Measurements from ENCODE around the gene TANGO2.

Gene TANGO2

GRCh38 chr22:20084547-20085413, 63.9 kb downstream of the TANGO2 start:
- ATAC-seq (ENCODE audit: insufficient read depth, low read depth) (peak; percentile 45; the same call in 2 of the 3 replicates), DNase-seq (peak; percentile 45)
- H3K9ac ChIP-seq (ENCODE audit: low read depth, low read length) = no peak overlapping the region
- TF ChIP-seq, protein P1, sequence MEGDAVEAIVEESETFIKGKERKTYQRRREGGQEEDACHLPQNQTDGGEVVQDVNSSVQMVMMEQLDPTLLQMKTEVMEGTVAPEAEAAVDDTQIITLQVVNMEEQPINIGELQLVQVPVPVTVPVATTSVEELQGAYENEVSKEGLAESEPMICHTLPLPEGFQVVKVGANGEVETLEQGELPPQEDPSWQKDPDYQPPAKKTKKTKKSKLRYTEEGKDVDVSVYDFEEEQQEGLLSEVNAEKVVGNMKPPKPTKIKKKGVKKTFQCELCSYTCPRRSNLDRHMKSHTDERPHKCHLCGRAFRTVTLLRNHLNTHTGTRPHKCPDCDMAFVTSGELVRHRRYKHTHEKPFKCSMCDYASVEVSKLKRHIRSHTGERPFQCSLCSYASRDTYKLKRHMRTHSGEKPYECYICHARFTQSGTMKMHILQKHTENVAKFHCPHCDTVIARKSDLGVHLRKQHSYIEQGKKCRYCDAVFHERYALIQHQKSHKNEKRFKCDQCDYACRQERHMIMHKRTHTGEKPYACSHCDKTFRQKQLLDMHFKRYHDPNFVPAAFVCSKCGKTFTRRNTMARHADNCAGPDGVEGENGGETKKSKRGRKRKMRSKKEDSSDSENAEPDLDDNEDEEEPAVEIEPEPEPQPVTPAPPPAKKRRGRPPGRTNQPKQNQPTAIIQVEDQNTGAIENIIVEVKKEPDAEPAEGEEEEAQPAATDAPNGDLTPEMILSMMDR (IDR thresholded peaks at IDR 0.05; ENCODE audit: borderline replicate concordance, extremely low read depth, low read length, poor library complexity, severe bottlenecking) = peak; percentile 59
- TF ChIP-seq EZH2 (IDR thresholded peaks at IDR 0.05; ENCODE audit: borderline replicate concordance, low read depth, low read length, severe bottlenecking) = no peak
- H3K79me2 ChIP-seq (ENCODE audit: insufficient read depth, low read length) = peaks cover 99% of the 10 kb centered on the region
- peaks cover 86% of the 10 kb centered on the region for H4K20me1 ChIP-seq (ENCODE audit: insufficient read depth, low read length)
- no peak overlapping the region for H3K27ac ChIP-seq (ENCODE audit: low read length)
- peaks cover 87% of the 10 kb centered on the region for H3K36me3 ChIP-seq (ENCODE audit: insufficient read depth, low read length)
- H3K27me3 ChIP-seq (ENCODE audit: insufficient read depth, low read length, poor library complexity) = no peaks in the 10 kb centered on the region
- no peak overlapping the region; a peak in 1 of 4 replicates for H3K4me3 ChIP-seq (ENCODE audit: low read depth in 1 of 2, low read length in 2 of 2)
- H3K4me2 ChIP-seq (ENCODE audit: insufficient read depth, low read length) = peak overlapping the region; percentile 97; the same call in 1 of the 2 replicates
- no peak overlapping the region for H2AFZ ChIP-seq (ENCODE audit: low read depth, low read length)
- H3K9me3 ChIP-seq (ENCODE audit: insufficient read depth, low read length, severe bottlenecking) = no peaks in the 10 kb centered on the region
- peaks cover 45% of the 10 kb centered on the region for H3K4me1 ChIP-seq (ENCODE audit: insufficient read depth, low read length)

DNA sequence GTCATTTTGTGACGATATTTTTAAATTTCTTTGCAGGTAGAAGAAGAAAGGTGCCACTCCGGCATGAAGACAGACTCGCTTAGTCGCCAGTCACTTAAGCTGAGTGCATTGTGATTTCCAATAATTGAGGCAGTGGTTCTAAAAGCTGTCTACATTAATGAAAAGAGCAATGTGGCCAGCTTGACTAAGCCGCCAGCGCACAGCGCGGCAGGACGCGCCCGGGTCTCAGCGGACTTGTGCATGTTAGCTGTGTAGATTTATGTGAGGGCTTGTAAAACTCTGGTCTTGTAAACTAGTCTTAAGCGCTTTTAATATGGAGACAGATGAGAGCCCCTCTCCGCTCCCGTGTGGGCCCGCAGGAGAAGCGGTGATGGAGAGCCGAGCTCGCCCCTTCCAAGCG, 64.7 kb downstream of the TANGO2 start:
- peaks cover 99% of the 10 kb centered on the region for H3K79me2 ChIP-seq (ENCODE audit: insufficient read depth, low read length)
- H3K36me3 ChIP-seq (ENCODE audit: insufficient read depth, low read length) = peaks cover 95% of the 10 kb centered on the region
- no peak overlapping the region for H3K4me2 ChIP-seq (ENCODE audit: insufficient read depth, low read length)
- no peak overlapping the region for H3K9ac ChIP-seq (ENCODE audit: low read depth, low read length)
- H3K27ac ChIP-seq (ENCODE audit: low read length) = no peak overlapping the region
- H4K20me1 ChIP-seq (ENCODE audit: insufficient read depth, low read length) = peaks cover 93% of the 10 kb centered on the region
- H3K4me1 ChIP-seq (ENCODE audit: insufficient read depth, low read length) = peaks cover 45% of the 10 kb centered on the region
- no peaks in the 10 kb centered on the region for H3K9me3 ChIP-seq (ENCODE audit: insufficient read depth, low read length, severe bottlenecking)
- no peak overlapping the region for H3K4me3 ChIP-seq (ENCODE audit: low read depth in 1 of 2, low read length in 2 of 2)
- ATAC-seq (ENCODE audit: insufficient read depth, low read depth) (no peak), DNase-seq (no peak)
- no peaks in the 10 kb centered on the region for H3K27me3 ChIP-seq (ENCODE audit: insufficient read depth, low read length, poor library complexity)
- no peak overlapping the region for H2AFZ ChIP-seq (ENCODE audit: low read depth, low read length)
- TF ChIP-seq, protein P1 (IDR thresholded peaks at IDR 0.05; ENCODE audit: borderline replicate concordance, extremely low read depth, low read length, poor library complexity, severe bottlenecking) = no peak
- no peak for TF ChIP-seq EZH2 (IDR thresholded peaks at IDR 0.05; ENCODE audit: borderline replicate concordance, low read depth, low read length, severe bottlenecking)

DNA sequence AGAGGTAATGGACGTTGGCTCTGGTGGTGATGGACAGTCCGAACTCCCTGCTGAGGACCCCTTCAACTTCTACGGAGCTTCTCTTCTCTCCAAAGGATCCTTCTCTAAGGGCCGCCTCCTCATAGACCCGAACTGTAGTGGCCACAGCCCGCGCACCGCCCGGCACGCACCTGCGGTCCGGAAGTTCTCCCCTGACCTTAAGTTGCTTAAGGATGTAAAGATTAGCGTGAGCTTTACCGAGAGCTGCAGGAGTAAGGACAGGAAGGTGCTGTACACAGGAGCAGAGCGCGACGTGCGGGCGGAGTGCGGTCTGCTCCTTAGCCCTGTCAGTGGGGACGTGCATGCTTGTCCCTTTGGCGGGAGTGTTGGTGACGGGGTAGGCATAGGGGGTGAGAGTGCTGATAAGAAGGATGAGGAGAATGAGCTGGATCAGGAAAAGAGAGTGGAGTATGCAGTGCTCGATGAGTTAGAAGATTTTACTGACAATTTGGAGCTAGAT, 65.2 kb downstream of the TANGO2 start:
- Histone ChIP-seq H3K27me3 (ENCODE audit: insufficient read depth, low read length, poor library complexity) (no peaks in the 10 kb centered on the region), H3K36me3 (ENCODE audit: insufficient read depth, low read length) (peaks cover 95% of the 10 kb centered on the region), H4K20me1 (ENCODE audit: insufficient read depth, low read length) (peaks cover 92% of the 10 kb centered on the region), H3K27ac (ENCODE audit: low read length) (no peak overlapping the region), H3K79me2 (ENCODE audit: insufficient read depth, low read length) (peaks cover 98% of the 10 kb centered on the region), H2AFZ (ENCODE audit: low read depth, low read length) (no peak overlapping the region), H3K9me3 (ENCODE audit: insufficient read depth, low read length, severe bottlenecking) (no peaks in the 10 kb centered on the region), H3K4me2 (ENCODE audit: insufficient read depth, low read length) (no peak overlapping the region), H3K9ac (ENCODE audit: low read depth, low read length) (no peak overlapping the region), H3K4me1 (ENCODE audit: insufficient read depth, low read length) (peaks cover 40% of the 10 kb centered on the region), H3K4me3 (ENCODE audit: low read depth in 1 of 2, low read length in 2 of 2) (no peak overlapping the region)
- no peak for ATAC-seq (ENCODE audit: insufficient read depth, low read depth)
- DNase-seq = no peak
- no peak for TF ChIP-seq EZH2 (IDR thresholded peaks at IDR 0.05; ENCODE audit: borderline replicate concordance, low read depth, low read length, severe bottlenecking)
- TF ChIP-seq, protein P1 (IDR thresholded peaks at IDR 0.05; ENCODE audit: borderline replicate concordance, extremely low read depth, low read length, poor library complexity, severe bottlenecking) = no peak
